Stimulated activated CD4-positive, alpha-beta T cell treated with anti-CD3 and anti-CD28 coated beads, TNF-alpha, amount 100 ng/mL, for 4 hours (primary cell): ENCODE data around the gene URB2.
"Not testable (repeated sequence)": the region's sequence is repeated elsewhere in the genome, so short reads cannot be mapped to it uniquely, and the experiment has no call there.

ENCODE experiments used
- DNase-seq, 3 experiments: peaks; one replicate each; pipeline ENCODE4 v3.0.0-alpha.2; 2020; ENCODE audit warnings: low read depth in 3 of 3

Gene URB2

DNA sequence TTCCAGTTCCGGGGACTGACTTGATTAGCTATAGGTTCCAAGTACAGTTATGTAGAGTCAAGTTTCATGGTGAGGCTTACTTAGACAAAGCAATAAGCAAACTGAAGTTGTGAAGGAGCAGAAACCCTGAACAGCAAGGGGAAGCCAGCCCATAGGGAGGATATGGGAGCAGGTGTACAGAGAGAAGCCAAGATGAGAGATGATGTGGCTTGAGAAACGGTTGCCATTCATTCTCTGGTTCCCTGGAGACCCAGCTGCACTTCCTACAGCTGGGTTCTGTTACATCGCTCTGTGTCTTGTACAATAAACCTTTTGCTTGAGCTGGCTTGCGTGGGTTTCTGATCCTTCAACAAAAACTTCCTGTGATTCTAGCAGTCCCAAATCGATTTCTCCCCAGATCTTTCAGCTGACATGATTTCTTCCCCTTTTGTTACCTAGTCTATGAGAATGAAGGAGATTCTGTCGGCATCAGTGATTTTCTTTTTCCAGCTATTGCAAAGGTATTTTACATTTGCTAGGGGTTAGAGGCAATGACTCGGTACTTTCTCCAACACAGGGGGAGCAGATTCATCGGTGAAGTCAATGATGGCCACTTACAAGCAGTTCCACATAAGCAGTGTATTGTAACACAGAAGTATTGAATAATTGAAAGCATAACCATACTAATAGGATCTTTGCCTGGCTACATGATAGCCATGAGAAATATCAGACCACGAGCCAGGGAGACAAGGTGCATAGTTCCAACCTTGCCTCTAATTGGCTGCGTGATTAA lies 67.3 kb downstream of the URB2 start:
- no peak for DNase-seq

DNA sequence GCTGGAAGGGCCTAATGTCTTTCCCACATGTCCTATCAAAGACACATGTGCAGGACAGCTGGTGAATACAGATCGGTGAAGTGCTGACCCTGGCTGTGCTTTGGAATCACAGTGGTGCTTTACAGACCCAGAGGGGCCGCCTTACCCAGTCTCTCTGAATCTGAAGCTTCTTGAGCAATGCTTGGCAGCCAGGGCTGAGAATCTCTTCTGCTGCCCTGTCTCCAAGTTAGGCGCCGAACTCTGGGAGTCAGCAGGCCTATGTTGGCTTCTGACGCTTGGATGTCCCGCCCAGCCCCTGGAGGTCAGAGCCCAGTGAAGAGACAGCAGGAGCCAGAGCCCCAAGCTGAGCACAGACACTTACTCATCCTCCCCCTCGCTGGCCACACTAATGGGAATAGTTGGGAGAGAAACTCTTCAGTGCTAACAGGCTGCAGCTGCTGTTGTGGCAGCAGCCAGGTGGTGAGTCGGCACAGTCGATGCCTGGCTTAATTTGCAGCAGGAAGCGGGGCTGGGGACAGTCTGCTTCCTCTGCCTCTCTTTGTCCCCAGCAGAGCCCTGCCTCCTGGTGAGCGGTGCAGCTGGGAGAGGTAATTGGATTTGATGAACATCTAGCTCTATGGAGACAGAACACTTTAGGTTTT lies 68.1 kb downstream of the URB2 start:
- DNase-seq = no peak

DNA sequence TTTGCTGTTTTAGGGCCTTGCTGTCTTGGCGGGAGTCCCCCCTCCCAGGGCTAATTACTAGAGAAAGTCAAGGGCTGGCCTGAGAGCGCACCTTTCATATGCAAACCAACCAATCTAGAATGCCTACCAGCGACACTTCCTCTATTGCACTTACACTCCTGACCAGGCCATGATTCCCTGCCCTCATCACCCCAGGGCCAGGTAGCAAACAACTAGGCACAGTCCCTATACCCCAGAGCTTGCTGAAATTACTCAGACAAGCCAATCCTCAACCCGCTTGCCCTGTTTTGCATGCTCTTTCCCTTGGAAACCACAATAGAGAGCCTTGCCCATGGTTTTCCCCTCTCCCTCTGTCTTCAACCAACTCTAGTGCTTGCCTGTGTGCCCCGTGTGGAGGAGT lies 70.3 kb downstream of the URB2 start:
- no peak for DNase-seq

DNA sequence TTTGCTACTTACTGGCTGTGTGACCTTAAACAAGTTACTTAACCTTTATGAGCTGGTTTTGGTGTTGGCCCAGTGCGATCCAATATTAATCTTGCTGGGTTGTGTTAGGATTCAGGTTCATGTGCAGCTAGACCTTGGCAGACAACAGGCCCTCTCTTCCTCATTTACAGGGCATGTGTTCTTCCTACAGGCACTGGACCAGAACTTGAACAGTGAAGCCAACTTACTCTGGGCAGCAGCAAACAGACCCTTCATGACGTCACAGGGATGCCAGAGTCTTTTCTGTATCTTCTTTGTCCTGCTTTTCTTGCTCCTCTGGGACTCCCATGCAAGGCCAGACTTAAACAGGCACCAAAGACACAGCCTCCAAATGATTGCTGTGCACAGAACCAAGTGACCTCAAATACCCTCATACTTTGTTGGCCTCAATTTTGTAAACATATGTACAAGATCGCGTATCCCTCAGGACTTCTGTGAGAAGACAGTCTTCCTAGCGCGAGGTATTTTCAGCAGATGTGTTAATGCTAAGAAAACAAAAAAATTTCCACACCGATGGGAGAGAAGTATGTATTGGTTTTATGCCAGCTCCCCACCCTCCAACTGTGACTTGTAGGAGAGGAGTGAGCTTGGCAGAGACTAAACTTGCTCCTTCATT lies 73.7 kb downstream of the URB2 start:
- no peak for DNase-seq

DNA sequence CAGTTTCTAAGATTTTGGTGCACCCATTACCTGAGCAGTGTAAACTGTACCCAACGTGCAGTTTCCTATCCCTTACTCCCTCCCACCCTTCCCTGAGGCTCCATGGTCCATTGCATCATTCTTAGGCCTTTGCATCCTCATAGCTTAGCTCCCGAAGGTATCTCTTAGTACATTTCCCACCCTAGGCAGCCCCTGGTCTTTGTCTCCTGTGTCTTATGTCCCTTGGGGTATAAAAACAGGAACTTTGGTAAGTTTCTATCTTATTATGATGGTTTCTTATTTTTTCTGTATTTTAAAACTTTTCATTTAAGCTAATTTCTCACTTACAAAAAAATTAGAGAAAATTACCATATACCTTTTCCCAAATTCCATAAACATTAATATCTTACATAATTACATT lies 78.1 kb downstream of the URB2 start:
- DNase-seq = no peak

DNA sequence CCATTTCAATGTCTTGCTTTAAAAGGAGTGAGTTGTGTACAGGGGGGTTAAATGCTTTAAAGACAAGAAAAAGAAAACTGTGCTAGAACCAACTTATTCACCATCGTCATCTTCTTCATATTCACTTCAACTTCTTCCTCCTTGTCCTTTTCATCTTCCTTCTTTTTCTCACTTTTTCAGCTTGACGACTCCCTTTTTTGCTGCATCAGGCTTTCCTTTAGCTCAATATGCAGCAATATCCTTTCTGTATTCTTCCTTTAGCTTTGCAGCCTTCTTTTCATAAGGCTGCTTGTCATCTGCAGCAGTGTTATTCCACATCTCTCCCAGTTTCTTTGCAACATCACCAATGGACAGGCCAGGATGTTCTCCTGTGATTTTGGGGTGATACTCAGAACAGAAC lies 79.1 kb downstream of the URB2 start:
- not testable (repeated sequence) for DNase-seq

DNA sequence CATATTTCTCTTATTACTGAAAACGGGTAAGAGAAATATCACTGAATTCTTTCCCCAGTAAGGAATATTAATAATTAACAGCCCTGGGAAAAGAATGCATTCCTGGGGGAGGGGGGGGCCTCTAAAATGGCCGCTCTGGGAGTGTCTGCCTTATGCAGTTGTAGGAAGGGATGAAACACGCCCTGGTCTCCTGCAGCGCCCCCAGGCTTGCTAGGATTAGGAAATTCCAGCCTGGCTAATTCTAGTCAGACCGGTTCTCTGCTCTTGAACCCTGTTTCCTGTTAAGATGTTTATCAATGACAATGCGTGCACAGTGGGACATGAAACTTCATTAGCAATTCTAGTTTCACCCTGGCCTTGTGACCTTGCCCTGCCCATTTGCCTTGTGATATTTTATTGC lies 81.1 kb downstream of the URB2 start:
- DNase-seq = not testable (repeated sequence)

DNA sequence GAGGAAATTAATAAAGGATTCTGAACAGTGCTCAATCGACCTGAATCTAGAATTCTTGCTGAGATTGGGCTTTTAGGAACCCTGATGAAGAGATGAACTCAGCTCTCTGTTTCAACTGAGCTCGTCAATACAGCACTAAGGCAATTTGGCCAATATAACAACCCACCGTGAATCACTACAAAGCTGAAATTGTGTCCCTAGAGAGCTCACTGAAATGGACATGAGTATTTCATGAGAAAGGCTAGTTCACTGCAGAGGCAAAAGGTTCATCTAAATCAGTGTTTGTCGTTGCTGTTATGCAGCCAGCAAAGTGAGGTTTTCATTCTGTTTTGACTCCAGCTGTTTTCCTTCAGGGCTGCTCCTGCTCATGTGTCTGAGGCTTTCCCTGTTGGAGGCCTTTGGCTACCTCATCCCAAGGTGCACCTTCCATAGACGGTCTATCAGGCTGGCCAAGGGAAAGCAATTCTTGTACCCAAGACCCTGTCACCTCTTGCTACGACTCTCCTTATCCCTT lies 83.5 kb downstream of the URB2 start:
- no peak for DNase-seq
